GM12878 (cell line): ENCODE measurements around the gene PASK. TPM values are rescaled to one million over a fixed set of nuclear protein-coding genes. Genes with fewer than 3 reads are reported as not detected.
A peak's percentile ranks its signal among the peaks of the same experiment; 100 is the strongest.

ENCODE experiments used
- ATAC-seq: fragments of 200-7000 bp; cut with Tn5 transposase; 3 replicates; pipeline ENCODE4 v1.9.1; 2020; ENCODE audit warnings: mild to moderate bottlenecking, moderate library complexity
- BruUV-seq: library from RNA; stranded (reverse); fragments of 400-500 nt; replicated peaks from 2 replicates; lab custom pipeline; 2021; lab: Mats Ljungman, UMichigan
- CTCF ChIA-PET: fragments of 300-600 bp; sonication (Branson Sonifier 250); formaldehyde crosslinking; extraction: SDS; loops from one replicate; lab custom pipeline; 2021; ENCODE audit warnings: inconsistent platforms; lab: Yijun Ruan, JAX
- POLR2A ChIA-PET: fragments of 350-600 bp; formaldehyde crosslinking; extraction: SDS; loops from one replicate; lab custom pipeline; 2021; ENCODE audit warnings: inconsistent platforms; lab: Charles Lee
- RAD21 ChIA-PET: fragments of 300-600 bp; sonication (Branson Sonifier 250); formaldehyde crosslinking; loops from one replicate; lab custom pipeline; 2023; ENCODE audit warnings: antibody characterized with exemption; ENCODE audit not compliant: unreplicated experiment; lab: Charles Lee
- SMC1A ChIA-PET: fragments of 300-600 bp; sonication (Branson Sonifier 250); formaldehyde crosslinking; loops from one replicate; lab custom pipeline; 2023; ENCODE audit not compliant: unreplicated experiment, uncharacterized antibody; lab: Charles Lee
- DNase-seq: peaks from one replicate; pipeline ENCODE4 v3.0.0-alpha.2; 2011; ENCODE audit warnings: low read depth, low spot score
- FAIRE-seq: peaks from 3 replicates; lab custom pipeline; 2011; peaks lifted over from hg19 to GRCh38; lab: Jason Lieb, UNC
- H2AFZ ChIP-seq: 2 replicates; pipeline ENCODE4 v1.6.0; 2011; ENCODE audit warnings: low read depth, low read length, control low read depth; ENCODE audit not compliant: control insufficient read depth
- H3K27ac ChIP-seq: 2 replicates; pipeline ENCODE4 v1.5.1; 2011; ENCODE audit warnings: control low read depth; ENCODE audit not compliant: control insufficient read depth, insufficient read depth
- H3K27me3 ChIP-seq, 2 experiments: replicated peaks in 1 of 2; 2 replicates each; pipeline versions ENCODE4 v1.6.0 to v1.6.1; 2011; ENCODE audit warnings: low read length in 1 of 2; ENCODE audit not compliant: control insufficient read depth in 2 of 2, insufficient read depth in 2 of 2
- H3K36me3 ChIP-seq, 2 experiments: 2 replicates each; pipeline ENCODE4 v1.5.1; 2011; ENCODE audit warnings: low read length in 1 of 2; ENCODE audit not compliant: control insufficient read depth in 2 of 2, insufficient read depth in 2 of 2
- H3K4me1 ChIP-seq: 2 replicates; pipeline ENCODE4 v1.6.1; 2011; ENCODE audit warnings: mild to moderate bottlenecking, low read length, moderate library complexity, mixed read lengths; ENCODE audit not compliant: control insufficient read depth, insufficient read depth
- H3K4me2 ChIP-seq: 2 replicates; pipeline ENCODE4 v1.6.0; 2011; ENCODE audit warnings: control low read depth; ENCODE audit not compliant: control insufficient read depth, insufficient read depth
- H3K4me3 ChIP-seq: fragments of 200-600 bp; sonication (generic); 2 replicates; pipeline ENCODE4 v1.5.1; 2016
- H3K79me2 ChIP-seq: 2 replicates; pipeline ENCODE4 v1.6.0; 2011; ENCODE audit warnings: low read length; ENCODE audit not compliant: control insufficient read depth, insufficient read depth
- H3K9ac ChIP-seq: 2 replicates; pipeline ENCODE4 v1.8.0; 2011; ENCODE audit warnings: low read length, control low read depth, mixed read lengths; ENCODE audit not compliant: control insufficient read depth, insufficient read depth
- H3K9me3 ChIP-seq: replicated peaks from 3 replicates; pipeline ENCODE4 v1.5.1; 2011; ENCODE audit warnings: mild to moderate bottlenecking, low read length; ENCODE audit not compliant: control insufficient read depth, insufficient read depth
- H4K20me1 ChIP-seq: 2 replicates; pipeline ENCODE4 v1.6.0; 2011; ENCODE audit not compliant: control insufficient read depth, insufficient read depth
- BCL11A ChIP-seq: IDR thresholded peaks from 2 replicates; pipeline ENCODE4 v1.6.1; 2011; ENCODE audit warnings: low read depth, low read length
- CTCF ChIP-seq, 3 experiments: IDR thresholded peaks in 2 of 3; conservative IDR thresholded peaks in 1 of 3; 2 replicates each; pipeline ENCODE4 v1.5.1; 2011; ENCODE audit warnings: low read depth in 3 of 3, low read length in 3 of 3, mild to moderate bottlenecking in 3 of 3, control low read depth in 2 of 3, moderate library complexity in 2 of 3, inconsistent platforms in 1 of 3, mixed read lengths in 1 of 3; ENCODE audit not compliant: control insufficient read depth in 2 of 3, insufficient read depth in 1 of 3; ENCODE audit errors: extremely low read depth in 1 of 3
- GABPA ChIP-seq: IDR thresholded peaks from 2 replicates; pipeline ENCODE4 v1.6.1; 2014; ENCODE audit warnings: antibody characterized with exemption, low read depth, mild to moderate bottlenecking, inconsistent platforms
- KAT2A ChIP-seq: conservative IDR thresholded peaks from 2 replicates; pipeline ENCODE4 v1.6.1; 2011; ENCODE audit warnings: low read depth, low read length; ENCODE audit not compliant: control insufficient read depth
- MYB ChIP-seq: fragments of 150-350 bp; IDR thresholded peaks from 2 replicates; pipeline ENCODE4 v1.6.1; 2014; ENCODE audit warnings: mild to moderate bottlenecking, low read depth, low read length, borderline replicate concordance
- NFYB ChIP-seq: IDR thresholded peaks from 2 replicates; pipeline ENCODE4 v1.6.1; 2011; ENCODE audit warnings: low read depth, mild to moderate bottlenecking, low read length, improper control_type of control experiment, moderate library complexity; ENCODE audit not compliant: insufficient read depth
- NRF1 ChIP-seq: conservative IDR thresholded peaks from 2 replicates; pipeline ENCODE4 v1.6.1; 2011; ENCODE audit warnings: mild to moderate bottlenecking, low read depth, low read length, improper control_type of control experiment
- POU2F2 ChIP-seq: IDR thresholded peaks from 3 replicates; pipeline ENCODE4 v1.6.1; 2011; ENCODE audit warnings: low read depth, mild to moderate bottlenecking, low read length, borderline replicate concordance
- RAD21 ChIP-seq: IDR thresholded peaks from 2 replicates; pipeline ENCODE4 v1.6.1; 2011; ENCODE audit warnings: mild to moderate bottlenecking, low read depth, low read length, moderate library complexity; ENCODE audit not compliant: insufficient read depth
- RCOR1 ChIP-seq: conservative IDR thresholded peaks from 2 replicates; pipeline ENCODE4 v1.6.1; 2012; ENCODE audit warnings: low read depth, low read length, improper control_type of control experiment
- RELA ChIP-seq: fragments of 450-650 bp; IDR thresholded peaks from 2 replicates; pipeline ENCODE4 v1.8.0; 2014; ENCODE audit warnings: borderline replicate concordance; ENCODE audit not compliant: partially characterized antibody
- SMAD1 ChIP-seq: fragments of 450-650 bp; IDR thresholded peaks from 2 replicates; pipeline ENCODE4 v1.6.1; 2018; ENCODE audit warnings: mild to moderate bottlenecking, low read depth; ENCODE audit not compliant: partially characterized antibody
- SP1 ChIP-seq: IDR thresholded peaks from one replicate; pipeline ENCODE4 v1.6.1; 2011; ENCODE audit warnings: low read depth, low read length
- SUPT20H ChIP-seq: IDR thresholded peaks from 2 replicates; pipeline ENCODE4 v1.6.1; 2011; ENCODE audit warnings: low read depth, mild to moderate bottlenecking, low read length, moderate library complexity, borderline replicate concordance; ENCODE audit not compliant: control insufficient read depth
- TARDBP ChIP-seq: IDR thresholded peaks from 2 replicates; pipeline ENCODE4 v1.6.1; 2016; ENCODE audit warnings: borderline replicate concordance
- TBL1XR1 ChIP-seq: IDR thresholded peaks from 2 replicates; pipeline ENCODE4 v1.6.1; 2012; ENCODE audit warnings: low read depth, low read length, improper control_type of control experiment
- TCF3 ChIP-seq: IDR thresholded peaks from 2 replicates; pipeline ENCODE4 v1.6.1; 2012; ENCODE audit warnings: low read depth, mild to moderate bottlenecking, low read length, borderline replicate concordance; ENCODE audit not compliant: insufficient read depth
- ZBTB11 ChIP-seq: fragments of 450-650 bp; formaldehyde crosslinking; IDR thresholded peaks from 2 replicates; pipeline ENCODE4 v1.5.0; 2022; ENCODE audit warnings: mild to moderate bottlenecking, missing genetic modification characterization
- ZNF24 ChIP-seq: fragments of 450-650 bp; IDR thresholded peaks from 2 replicates; pipeline ENCODE4 v1.6.1; 2017; ENCODE audit warnings: antibody characterized with exemption, mild to moderate bottlenecking
- WGBS: methylation state at CpG from one replicate; pipeline ENCODE4 v1.1.6; 2016; ENCODE audit warnings: low lambda C conversion rate; ENCODE audit not compliant: insufficient replicate concordance, insufficient coverage; ENCODE audit errors: missing lambda C conversion rate; 5-methylcytosine and 5-hydroxymethylcytosine counted together
- in situ Hi-C: fragments of 300-500 bp; cut with MboI; formaldehyde crosslinking; loops from 9 replicates; pipeline ENCODE4 v1.14.3; 2018; ENCODE audit warnings: mixed read lengths
- intact Hi-C: fragments of 100-400 bp; cut with micrococcal nuclease; formaldehyde crosslinking; loops from one replicate; pipeline ENCODE4 v1.14.2; 2022; ENCODE audit not compliant: unreplicated experiment
- polyA plus RNA-seq, 11 experiments: library from polyadenylated mRNA; depleted of rRNA in 4 of 11; unstranded in 6 of 11; stranded (reverse) in 5 of 11; fragments of >200 nt; fragmentation: Nextera tagmentation in 4 of 11; fragmentation: Illumina TruSeq in 1 of 11; extraction: Ambion mirVana in 4 of 11; extraction: Trizol in 1 of 11; gene quantifications; 1 replicate in 1 of 11; 2 replicates in 10 of 11; pipeline versions ENCODE4 v1.2.1 to v1.2.3, GENCODE V29; 2011 to 2016; ENCODE audit warnings: inconsistent platforms in 2 of 11, missing spikeins in 2 of 11, low read depth in 1 of 11
- total RNA-seq, 4 experiments: library from RNA; depleted of rRNA in 3 of 4; stranded (reverse); fragments of >200 nt in 3 of 4; fragmentation: Illumina TruSeq in 1 of 4; extraction: Trizol in 1 of 4; gene quantifications; 2 replicates each; pipeline versions ENCODE4 v1.2.1 to v1.2.3, GENCODE V29; 2013 to 2021

The PASK gene
- total and polyA plus RNA-seq, 10 of the 15 experiments (the other 5 are each of a cell fraction or from before 2014, with no cell fraction given): 9.6 to 62.2 (median 28.5) TPM

- no peaks in the 10 kb centered on the region for H3K79me2 ChIP-seq
- intact Hi-C loops: no loop called here
- FAIRE-seq (no peak), DNase-seq (no peak), ATAC-seq (no peak)
- H3K4me3 ChIP-seq: no peak overlapping the region
- H3K4me1 ChIP-seq: no peaks in the 10 kb centered on the region
- no peak overlapping the region for H3K27ac ChIP-seq
- ChIA-PET SMC1A (no interaction called here), CTCF (no interaction called here), POLR2A (no interaction called here), RAD21 (no interaction called here)
- BruUV-seq: no TSS peak
- in situ Hi-C loops: no loop called here
- no peak overlapping the region for H2AFZ ChIP-seq
- H3K27me3 ChIP-seq: no peaks in the 10 kb centered on the region
- H3K4me2 ChIP-seq: 0 out of 2 replicates have a peak overlapping the region, but pooled peaks have one; percentile 9
- no peaks in the 10 kb centered on the region for H3K9me3 ChIP-seq
- 15% methylated on average over 2 of the region's 4 CpGs for WGBS
- H3K36me3 ChIP-seq: no peaks in the 10 kb centered on the region
- no peak for TF ChIP-seq TBL1XR1
- no peak for TF ChIP-seq GABPA
- TF ChIP-seq SP1: no peak
- TF ChIP-seq SMAD1: no peak
- TF ChIP-seq RAD21: no peak
- TF ChIP-seq TCF3: no peak
- TF ChIP-seq BCL11A: no peak
- TF ChIP-seq TARDBP: no peak
- TF ChIP-seq NFYB: no peak
- no peak for TF ChIP-seq MYB
- TF ChIP-seq CTCF (IDR thresholded peaks at IDR 0.05 in 2 of 3, conservative IDR thresholded peaks at IDR 0.05 in 1 of 3; ENCODE audit: control insufficient read depth in 2 of 3, extremely low read depth in 1 of 3, insufficient read depth in 1 of 3, low read depth in 3 of 3, low read length in 3 of 3): no peak
- TF ChIP-seq SUPT20H: no peak
- no peak for TF ChIP-seq KAT2A
- no peak for TF ChIP-seq RELA
- TF ChIP-seq ZBTB11 (CRISPR knock-in tag): no peak
- TF ChIP-seq POU2F2: no peak
- no peak for TF ChIP-seq RCOR1
- no peak for TF ChIP-seq ZNF24
- no peak for TF ChIP-seq NRF1
- H3K9ac ChIP-seq: no peak overlapping the region
- H4K20me1 ChIP-seq: no peaks in the 10 kb centered on the region
Observed at GRCh38 chr2:241187918-241188234, 38.6 kb upstream of the PASK start.
